Suprapubic skin (tissue), 3 donors: ENCODE measurements around the gene QSOX1.

Experiments used
- CTCF ChIP-seq, 2 donors: fragments of 200-600 bp in 1 of 2; fragments of 450-650 bp in 1 of 2; sonication (generic) in 1 of 2; IDR thresholded peaks; one replicate each; pipeline ENCODE4 v1.5.1; 2016 to 2019; ENCODE audit warnings: antibody characterized with exemption in 2 of 2, mild to moderate bottlenecking in 1 of 2, moderate library complexity in 1 of 2
- POLR2A ChIP-seq, 2 donors: fragments of 450-650 bp; IDR thresholded peaks; one replicate each; pipeline ENCODE4 v1.6.1; 2017; ENCODE audit warnings: antibody characterized with exemption in 2 of 2, mild to moderate bottlenecking in 2 of 2, moderate library complexity in 2 of 2

GRCh38 chr1:180176965-180177364 lies 22.3 kb downstream of the QSOX1 start:
- TF ChIP-seq CTCF (IDR thresholded peaks at IDR 0.05) (no peak), POLR2A (IDR thresholded peaks at IDR 0.05) (no peak)
